Stomach (tissue), 4 donors: Measurements from ENCODE around the gene PRDM2.

Experiments used
- EP300 ChIP-seq: sonication (generic); formaldehyde crosslinking; IDR thresholded peaks from one replicate; pipeline ENCODE4 v1.6.1; 2017; ENCODE audit warnings: antibody characterized with exemption
- POLR2A ChIP-seq, 4 donors: fragments of 450-650 bp; IDR thresholded peaks; one replicate each; pipeline ENCODE4 v1.6.1; 2016; ENCODE audit warnings: antibody characterized with exemption in 4 of 4, control low read depth in 2 of 4, mild to moderate bottlenecking in 1 of 4, moderate library complexity in 1 of 4
- POLR2AphosphoS5 ChIP-seq, 3 donors: sonication (generic); formaldehyde crosslinking; IDR thresholded peaks; one replicate each; pipeline ENCODE4 v1.6.1; 2016; ENCODE audit warnings: antibody characterized with exemption in 3 of 3
- TF ChIP-seq, protein P1 (sequence below), 7 experiments: fragments of 450-650 bp in 4 of 7; fragments of 200-600 bp in 3 of 7; sonication (generic) in 3 of 7; IDR thresholded peaks; one replicate each; pipeline ENCODE4 v1.5.1; 2016 to 2019; ENCODE audit warnings: antibody characterized with exemption in 7 of 7, control low read depth in 2 of 7, mild to moderate bottlenecking in 1 of 7

DNA sequence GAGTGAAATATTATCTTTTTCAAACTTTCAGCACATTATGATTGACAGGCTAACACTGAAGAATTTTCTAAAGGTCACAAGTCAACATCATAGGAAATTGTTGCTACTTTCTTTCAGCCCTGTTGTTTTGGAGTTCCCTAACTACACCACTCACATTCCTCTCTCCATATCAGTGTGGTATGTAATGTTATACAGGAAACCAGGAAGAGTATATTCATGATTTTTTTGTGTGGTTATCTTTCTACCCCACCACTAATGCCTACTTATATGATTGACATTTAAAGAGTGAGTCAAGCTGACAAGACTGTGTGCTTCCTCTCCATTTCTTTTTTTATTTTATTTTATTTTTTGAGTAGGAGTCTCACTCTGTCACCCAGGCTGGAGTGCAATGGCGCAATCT is 47.8 kb upstream of the PRDM2 start:
- TF ChIP-seq, protein P1, sequence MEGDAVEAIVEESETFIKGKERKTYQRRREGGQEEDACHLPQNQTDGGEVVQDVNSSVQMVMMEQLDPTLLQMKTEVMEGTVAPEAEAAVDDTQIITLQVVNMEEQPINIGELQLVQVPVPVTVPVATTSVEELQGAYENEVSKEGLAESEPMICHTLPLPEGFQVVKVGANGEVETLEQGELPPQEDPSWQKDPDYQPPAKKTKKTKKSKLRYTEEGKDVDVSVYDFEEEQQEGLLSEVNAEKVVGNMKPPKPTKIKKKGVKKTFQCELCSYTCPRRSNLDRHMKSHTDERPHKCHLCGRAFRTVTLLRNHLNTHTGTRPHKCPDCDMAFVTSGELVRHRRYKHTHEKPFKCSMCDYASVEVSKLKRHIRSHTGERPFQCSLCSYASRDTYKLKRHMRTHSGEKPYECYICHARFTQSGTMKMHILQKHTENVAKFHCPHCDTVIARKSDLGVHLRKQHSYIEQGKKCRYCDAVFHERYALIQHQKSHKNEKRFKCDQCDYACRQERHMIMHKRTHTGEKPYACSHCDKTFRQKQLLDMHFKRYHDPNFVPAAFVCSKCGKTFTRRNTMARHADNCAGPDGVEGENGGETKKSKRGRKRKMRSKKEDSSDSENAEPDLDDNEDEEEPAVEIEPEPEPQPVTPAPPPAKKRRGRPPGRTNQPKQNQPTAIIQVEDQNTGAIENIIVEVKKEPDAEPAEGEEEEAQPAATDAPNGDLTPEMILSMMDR (IDR thresholded peaks at IDR 0.05) = no peak
- TF ChIP-seq POLR2A (IDR thresholded peaks at IDR 0.05) (no peak), POLR2AphosphoS5 (IDR thresholded peaks at IDR 0.05) (no peak), EP300 (no peak)
